Measurements from ENCODE around the gene OLFM2.
"Not testable (repeated sequence)": the region's sequence is repeated elsewhere in the genome, so short reads cannot be mapped to it uniquely, and the experiment has no call there.

The OLFM2 gene

DNA sequence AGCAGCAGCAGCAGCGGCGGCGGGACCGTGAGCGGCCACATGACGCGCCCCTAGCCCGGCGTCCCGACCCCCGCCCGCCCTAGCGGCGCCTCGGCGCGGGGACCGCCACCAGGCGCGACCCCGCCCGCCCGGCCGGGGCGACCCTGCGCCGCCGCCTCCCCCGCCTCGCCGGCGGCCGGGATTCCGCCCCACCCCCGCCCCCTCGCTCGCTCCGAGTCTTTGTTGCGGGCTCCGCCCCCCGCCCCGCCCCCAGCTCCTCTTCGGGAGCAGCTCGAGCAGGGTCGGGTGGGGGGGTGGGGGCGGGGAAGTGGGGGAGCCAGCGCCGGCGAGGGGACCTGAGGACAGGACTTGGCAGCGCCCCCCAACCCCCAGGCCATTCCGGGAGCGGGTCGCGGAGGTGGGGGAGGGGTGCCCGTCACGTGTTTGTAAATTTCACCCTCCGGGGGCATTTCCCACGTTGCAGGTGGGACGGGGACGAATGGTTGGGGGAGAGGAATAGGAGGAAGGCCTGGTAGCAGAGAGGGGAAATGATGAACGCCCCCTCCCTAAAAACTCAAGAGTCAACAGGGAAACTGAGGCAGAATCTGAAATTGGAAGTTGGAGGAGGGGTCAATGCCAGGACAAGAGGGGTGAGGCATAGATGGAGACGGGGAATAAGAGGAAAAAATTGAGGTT is at the start of gene OLFM2:
Gene OLFM2 (minus strand): TSS at position 190 of the 675 bp plus-strand sequence. CDS start 149 bp downstream, at position 41.
- peak within 1 kb of the TSS; percentile 57 for H3K4me3 ChIP-seq (ENCODE audit: low read depth, low read length)
- no peak for DNase-seq (ENCODE audit: low read depth)

DNA sequence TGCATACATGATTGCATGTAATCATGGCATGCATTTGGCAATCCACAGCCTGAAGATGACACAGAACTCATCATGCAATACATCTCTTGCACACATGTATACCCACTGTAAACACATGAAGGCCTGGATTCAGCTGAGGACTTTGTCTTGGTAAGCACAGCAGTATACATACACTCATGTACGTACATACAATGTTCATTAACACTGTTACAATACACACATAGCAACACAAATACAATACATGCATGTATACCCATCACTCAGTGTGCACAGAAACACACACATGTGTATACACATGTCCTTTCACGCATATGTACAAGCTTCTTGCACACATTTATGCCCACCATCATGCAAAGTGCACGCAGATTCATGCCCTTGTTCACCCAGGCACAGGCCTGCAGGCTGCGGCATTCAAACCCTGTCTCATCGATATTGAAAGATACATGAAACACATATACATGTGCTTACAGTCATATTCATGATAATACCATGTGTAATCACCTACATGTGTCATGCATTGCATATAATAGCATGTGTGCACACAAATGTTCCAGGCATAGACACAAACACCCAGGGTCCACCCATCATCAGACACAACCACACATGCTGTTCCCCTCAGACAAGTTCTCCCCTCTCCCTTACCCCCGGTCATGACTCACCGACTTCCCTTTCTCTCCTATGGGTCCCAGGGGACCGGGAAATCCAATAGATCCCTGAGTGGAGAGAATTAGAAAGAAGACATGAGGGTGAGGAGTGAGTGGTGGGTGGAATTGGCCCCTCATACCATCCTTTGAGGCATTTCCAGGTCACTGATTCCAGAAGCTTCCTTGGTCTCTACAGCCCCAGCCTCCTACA is 45.3 kb upstream of the OLFM2 start:
- no peak overlapping the region for H3K4me3 ChIP-seq (ENCODE audit: low read depth, low read length)
- DNase-seq (ENCODE audit: low read depth), result peak; percentile 31

DNA sequence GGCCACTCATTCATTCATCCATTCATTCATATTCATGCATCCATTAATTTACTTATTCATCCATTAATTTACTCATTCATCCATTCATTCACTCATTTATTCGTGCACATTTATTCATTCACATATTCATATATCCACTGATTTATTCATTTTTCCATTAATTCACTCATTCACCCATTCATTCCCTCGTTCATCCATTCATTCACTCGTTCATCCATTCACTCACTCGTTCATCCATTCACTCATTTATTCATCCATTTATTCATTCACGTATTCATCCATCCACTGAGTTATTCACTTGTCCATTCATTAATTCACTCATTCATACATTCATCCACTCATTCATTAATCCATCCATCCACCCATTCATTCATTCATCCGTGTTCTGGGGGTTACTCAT is 35.8 kb upstream of the OLFM2 start:
- no peak overlapping the region for H3K4me3 ChIP-seq (ENCODE audit: low read depth, low read length)

DNA sequence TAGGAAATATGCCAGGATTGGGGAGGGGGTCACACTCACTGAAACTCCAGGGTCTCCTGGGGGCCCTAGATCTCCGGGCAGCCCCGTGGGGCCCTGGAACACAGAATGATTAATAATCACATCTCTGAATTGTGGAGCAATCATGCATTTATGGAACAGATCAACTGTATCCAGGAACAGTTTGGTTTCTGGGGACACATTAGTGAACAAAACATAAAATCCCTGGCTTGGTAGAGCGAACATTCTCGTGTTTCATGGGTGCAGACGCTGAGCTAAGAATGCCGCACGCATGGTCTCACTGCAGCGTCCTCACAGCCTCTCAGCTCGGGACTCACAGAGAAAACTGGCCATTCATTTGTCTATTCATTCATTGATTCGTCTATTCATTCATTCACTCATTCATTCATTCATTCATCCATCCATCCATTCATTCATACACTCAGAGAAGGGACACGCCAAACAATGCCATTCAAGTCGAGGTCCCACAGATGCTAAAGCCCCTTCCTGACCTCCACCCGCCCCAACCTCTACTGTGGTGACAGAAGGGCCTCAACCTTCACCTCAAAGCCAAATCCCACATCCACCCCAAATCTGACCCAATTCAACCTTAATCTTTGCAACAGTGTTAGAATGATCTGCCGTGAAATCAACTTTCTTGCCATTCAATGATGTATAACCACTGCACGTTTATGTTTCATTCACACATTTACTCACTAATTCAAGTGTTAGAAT is 35.0 kb upstream of the OLFM2 start:
- no peak for DNase-seq (ENCODE audit: low read depth)

More for the DNA sequence above, 35.8 kb upstream of the OLFM2 start:
- no peak for DNase-seq (ENCODE audit: low read depth)

DNA sequence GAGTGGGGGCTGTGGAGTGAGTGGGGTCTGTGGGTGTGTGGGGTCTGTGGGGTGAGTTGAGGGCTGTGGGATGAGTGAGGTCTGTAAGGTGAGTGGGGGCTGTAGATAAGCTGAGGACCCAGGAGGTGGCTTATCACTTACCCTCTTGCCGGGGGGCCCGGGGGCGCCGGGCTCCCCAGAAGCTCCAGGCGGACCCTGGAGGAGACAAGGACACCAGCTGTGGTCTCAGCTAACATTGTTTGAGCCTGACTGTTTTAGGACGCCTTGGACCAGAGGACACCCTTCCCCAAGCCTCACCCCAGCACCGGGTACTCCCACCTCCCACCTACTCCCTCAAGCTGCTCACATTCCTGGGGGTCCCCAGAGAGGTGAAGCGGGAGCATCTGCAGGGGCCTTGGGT is 34.2 kb upstream of the OLFM2 start:
- DNase-seq (ENCODE audit: low read depth), result no peak

More for the DNA sequence above, 35.0 kb upstream of the OLFM2 start:
- no peak overlapping the region for H3K4me3 ChIP-seq (ENCODE audit: low read depth, low read length)

DNA sequence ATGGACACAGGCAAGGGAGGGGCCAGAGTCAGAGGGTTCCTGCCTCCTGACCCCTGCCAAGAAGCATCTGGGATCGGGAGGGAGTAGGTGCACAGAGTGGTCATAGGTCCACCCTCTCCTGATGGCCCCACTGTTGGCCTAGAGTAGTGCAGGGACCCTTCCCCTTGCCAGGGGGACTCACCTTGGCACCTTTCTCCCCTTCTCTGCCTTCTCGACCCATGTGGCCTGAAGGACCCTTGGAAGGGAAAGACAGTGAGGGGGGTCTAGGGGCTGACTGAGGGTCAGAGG is 33.3 kb upstream of the OLFM2 start:
- DNase-seq (ENCODE audit: low read depth), result no peak
- H3K4me3 ChIP-seq (ENCODE audit: low read depth, low read length), result no peak overlapping the region

More for the DNA sequence above, 34.2 kb upstream of the OLFM2 start:
- no peak overlapping the region for H3K4me3 ChIP-seq (ENCODE audit: low read depth, low read length)

DNA sequence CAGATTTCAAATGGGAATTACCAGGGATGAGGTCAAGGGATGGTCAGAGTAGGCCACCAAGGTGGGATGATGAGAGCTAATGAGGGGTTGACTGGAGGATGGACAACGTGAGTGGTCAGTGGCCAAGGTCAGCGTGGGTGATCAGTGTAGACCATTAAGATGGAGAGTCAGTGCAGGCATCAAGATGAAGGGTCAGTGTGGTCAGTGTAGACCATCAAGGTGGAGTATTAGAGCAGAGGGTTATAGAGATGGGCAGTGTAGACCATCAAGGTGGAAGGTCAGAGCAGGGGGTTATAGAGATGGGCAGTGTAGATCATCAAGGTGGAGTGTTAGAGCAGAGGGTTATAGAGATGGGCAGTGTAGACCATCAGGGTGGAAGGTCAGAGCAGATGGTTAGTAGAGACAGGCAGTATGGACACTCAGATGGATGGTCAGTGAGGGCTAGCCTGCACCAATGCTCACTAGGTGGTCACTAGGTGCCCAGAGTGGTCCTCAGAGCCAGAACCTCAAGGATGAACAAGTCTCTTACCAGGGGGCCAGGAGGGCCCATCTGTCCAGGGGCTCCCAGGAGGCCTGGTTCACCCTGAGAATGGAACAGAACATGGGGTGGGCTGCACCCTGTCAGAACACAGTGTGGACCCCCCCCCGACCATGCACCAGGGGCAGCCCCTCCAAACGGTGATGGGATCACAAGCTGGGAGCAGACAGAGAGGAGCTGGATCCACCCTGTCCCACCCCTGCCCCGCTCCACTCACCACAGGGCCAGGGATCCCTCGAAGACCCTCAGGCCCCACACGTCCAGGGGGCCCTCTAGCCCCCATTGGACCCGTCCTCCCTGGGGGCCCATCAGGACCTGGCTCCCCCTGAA is 32.7 kb upstream of the OLFM2 start:
- no peak overlapping the region for H3K4me3 ChIP-seq (ENCODE audit: low read depth, low read length)
- DNase-seq (ENCODE audit: low read depth), result no peak

DNA sequence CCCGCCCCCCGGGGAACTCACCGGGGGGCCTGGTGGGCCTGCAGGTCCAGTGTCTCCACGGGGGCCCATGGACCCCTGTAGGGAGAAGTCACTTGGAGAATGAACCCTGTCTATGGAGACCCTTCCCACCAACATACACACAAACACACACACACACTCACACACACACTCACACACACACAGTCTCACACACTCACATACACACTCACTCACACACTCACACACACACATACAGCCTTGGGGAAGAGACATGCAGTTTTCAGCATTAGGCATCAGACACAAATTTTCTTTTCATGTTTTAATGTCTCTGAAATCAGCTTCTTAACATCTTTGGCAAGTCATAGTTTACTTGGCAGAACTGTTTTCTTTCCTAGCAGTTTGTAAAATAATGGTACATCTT is 31.0 kb upstream of the OLFM2 start:
- DNase-seq (ENCODE audit: low read depth), result no peak
- H3K4me3 ChIP-seq (ENCODE audit: low read depth, low read length), result no peak overlapping the region

DNA sequence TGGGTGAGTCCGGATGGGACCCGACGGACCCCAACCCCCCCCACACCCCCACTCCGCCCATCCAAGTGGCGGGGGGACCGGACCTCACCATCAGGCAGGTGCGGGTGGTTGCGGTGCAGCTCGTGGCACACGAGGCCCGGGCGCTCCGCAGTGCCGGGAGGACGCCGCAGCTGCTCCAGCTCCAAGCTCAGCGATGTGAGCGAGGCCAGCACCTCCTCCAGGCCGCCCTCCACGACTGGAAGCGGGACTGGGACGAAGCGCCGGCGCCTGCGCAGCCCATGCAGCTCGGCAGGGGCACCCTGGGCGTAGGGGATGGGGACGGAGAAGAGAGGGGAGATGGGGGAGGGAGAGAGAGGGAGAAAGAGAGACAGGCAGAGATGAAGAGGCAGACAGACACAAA is 30.1 kb upstream of the OLFM2 start:
- no peak for DNase-seq (ENCODE audit: low read depth)
- no peak overlapping the region for H3K4me3 ChIP-seq (ENCODE audit: low read depth, low read length)

DNA sequence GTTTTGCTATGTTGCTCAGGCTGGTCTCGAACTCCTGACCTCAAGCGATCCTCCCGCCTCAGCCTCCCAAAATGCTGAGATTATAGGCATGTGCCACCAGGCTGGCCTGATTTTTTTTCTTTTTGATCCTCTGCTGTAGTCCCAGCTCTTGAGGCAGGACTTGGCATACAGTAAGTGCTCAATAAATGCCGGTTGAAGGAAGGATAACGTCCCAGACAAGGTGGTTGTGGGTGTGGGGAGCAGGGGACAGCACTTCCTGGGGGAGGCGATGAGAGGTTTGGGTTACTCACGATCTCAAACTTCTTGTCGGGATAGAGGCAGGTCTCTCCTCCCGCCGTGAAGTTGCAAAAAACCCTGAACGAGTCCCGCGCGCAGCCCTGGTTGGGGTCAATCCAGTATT is 29.7 kb upstream of the OLFM2 start:
- no peak overlapping the region for H3K4me3 ChIP-seq (ENCODE audit: low read depth, low read length)
- DNase-seq (ENCODE audit: low read depth), result no peak

DNA sequence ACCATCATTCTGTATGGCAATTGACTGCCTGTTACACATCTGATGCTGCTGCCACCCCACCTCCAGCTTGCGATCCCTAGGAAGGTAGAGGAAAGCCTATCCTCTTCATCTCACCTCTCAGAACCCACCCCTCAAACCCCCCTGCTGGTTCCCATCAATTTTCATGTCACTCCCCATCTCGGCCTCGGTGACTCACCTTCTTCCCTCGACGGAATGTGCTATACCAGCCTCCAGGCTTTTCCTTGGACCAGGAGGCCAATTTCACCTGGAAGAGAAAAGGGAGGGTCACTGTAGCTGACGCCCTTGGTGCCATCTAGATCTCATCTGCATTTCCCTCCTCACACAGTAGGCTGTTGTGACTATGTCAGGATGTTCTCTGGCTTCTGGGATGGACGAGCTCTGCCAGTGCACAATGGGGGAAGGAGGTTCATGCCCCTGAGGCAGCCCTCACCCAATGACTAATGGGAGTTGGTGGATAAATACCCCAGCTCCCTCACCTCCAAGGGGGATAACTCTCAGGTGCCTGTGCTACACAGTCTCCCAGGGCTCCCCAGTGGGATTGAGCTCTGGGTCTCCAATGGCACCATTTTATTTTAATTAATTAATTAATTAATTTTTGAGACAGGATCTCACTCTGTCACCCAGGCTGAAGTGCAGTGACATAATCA is 26.4 kb upstream of the OLFM2 start:
- no peak overlapping the region for H3K4me3 ChIP-seq (ENCODE audit: low read depth, low read length)
- DNase-seq (ENCODE audit: low read depth), result no peak

DNA sequence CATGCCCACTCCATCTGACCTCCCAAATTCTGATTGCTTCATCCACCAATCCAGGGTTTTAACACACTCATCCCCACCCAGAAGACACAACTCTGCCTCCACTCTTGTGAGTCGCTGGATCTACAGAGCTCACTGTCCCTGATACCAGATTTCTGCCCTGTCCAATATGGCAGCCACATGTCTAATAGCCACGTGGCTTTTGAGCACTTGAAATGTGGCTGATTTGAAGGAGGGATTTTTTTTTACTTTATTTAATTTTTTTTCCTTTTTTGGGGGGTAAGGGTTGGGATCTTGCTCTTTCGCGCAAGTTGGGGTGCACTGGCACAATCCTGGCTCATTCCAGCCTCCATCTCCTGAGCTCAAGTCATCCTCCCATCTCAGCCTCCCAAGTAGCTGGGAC is 24.8 kb upstream of the OLFM2 start:
- H3K4me3 ChIP-seq (ENCODE audit: low read depth, low read length), result no peak overlapping the region
- no peak for DNase-seq (ENCODE audit: low read depth)

DNA sequence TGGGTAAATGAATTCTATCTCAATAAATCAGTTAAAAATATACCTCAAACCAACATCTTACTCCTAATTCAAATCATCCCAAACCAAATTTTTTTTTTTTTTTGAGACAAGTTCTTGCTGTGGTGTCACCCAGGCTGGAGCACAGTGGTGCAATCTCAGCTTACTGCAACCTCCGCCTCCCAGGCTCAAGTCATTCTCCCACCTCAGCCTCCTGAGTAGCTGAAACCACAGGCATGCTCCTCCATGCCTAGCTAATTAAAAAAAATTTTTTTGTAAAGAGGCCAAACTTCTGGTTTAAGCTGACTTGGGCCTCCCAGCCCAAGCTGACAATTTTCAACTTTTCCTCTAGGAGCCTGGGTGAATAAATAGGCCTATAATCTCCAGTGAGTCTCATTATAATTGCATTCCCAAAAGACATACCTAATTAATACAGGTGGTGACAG is 22.1 kb upstream of the OLFM2 start:
- DNase-seq (ENCODE audit: low read depth), result peak; percentile 83
- no peak overlapping the region for H3K4me3 ChIP-seq (ENCODE audit: low read depth, low read length)

DNA sequence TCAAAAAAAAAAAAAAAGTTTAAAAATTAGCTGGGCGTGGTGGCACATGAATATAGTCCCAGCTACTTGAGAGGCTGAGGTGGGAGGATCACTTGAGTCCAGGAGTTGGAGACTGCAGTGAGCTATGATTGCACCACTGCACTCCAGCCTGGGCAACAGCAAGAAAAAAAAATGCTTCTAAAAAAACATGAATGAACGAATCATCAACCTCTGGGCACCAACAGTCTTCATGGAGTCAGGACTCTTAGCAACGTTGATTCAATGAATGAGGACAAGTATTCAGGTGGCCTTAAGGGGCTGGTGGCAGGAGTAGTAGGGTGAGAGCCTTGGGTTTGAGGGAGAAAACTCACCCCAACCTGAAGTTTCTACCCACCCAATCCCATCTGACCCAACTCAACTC is 20.6 kb upstream of the OLFM2 start:
- no peak overlapping the region for H3K4me3 ChIP-seq (ENCODE audit: low read depth, low read length)
- no peak for DNase-seq (ENCODE audit: low read depth)

DNA sequence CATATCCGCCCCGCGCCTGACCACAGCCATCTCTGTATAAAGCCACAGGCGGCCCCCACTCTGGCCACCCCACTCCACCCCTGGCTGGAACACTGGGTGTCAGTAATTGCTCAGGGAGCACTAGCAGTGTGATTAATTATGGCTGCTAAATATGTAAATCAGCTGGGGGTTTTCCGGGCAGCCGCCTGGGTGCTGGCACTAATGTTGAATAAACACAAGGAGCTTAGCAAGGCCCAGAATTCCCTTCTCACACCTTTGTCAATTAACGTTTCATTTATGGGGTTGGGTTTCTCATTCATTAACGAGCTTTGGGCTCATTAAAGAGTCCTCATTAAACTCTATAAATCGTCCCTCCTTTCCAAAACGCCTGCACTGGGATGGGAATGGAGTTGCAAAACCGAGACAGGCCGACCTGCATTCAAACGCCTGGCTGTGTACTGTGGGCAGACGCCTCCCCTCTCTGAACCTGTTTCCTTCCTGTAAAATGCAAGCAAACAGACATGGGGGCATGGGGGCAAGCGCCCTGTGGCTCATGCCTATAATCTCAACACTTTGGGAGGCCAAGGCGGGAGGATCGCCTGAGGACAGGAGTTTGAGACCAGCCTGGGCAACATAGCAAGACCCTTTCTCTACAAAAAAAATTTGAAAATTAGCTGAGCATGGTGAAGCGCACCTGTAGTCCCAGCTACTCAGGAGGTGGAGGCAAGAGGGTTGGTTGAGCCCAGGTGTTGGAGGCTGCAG is 17.7 kb upstream of the OLFM2 start:
- no peak overlapping the region for H3K4me3 ChIP-seq (ENCODE audit: low read depth, low read length)
- DNase-seq (ENCODE audit: low read depth), result no peak

DNA sequence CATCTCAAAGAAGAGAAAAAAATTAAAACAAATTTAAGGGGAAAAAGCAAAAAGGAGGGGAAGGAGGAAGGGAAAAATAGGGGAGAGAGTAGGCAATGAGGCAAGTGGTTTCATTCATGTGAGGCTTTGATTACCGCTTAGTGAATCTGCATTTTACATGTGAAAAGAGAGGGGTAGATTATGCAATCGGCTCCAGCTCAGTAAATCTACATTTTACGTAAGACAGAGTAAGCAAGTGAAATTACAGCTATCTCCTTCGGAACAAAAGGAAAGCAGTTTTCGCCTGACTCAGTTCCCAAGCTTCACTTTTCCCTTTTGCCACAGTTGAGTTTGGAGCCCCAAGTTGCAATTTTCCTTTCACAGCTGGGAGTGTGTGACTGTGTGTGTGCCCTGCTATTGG is 16.0 kb upstream of the OLFM2 start:
- no peak overlapping the region for H3K4me3 ChIP-seq (ENCODE audit: low read depth, low read length)
- DNase-seq (ENCODE audit: low read depth), result no peak

DNA sequence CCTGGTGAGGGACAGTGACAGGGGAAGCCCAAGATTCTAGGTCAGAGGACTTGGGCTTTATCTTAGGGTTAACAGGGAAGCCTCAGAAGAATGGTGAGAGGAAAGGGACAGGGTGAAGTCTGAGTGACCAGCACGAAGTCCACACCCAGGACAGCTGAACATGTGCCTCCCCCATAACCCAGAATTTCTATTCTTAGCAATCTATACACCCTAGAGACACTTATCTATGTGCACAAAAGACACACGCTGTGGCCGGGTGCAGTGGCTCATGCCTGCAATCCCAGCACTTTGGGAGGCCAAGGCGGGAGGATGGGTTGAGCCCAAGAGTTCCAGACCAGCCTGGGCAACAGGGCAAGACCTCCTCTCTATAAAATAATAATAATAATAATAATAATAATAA is 11.1 kb upstream of the OLFM2 start:
- no peak for DNase-seq (ENCODE audit: low read depth)
- H3K4me3 ChIP-seq (ENCODE audit: low read depth, low read length), result no peak overlapping the region

DNA sequence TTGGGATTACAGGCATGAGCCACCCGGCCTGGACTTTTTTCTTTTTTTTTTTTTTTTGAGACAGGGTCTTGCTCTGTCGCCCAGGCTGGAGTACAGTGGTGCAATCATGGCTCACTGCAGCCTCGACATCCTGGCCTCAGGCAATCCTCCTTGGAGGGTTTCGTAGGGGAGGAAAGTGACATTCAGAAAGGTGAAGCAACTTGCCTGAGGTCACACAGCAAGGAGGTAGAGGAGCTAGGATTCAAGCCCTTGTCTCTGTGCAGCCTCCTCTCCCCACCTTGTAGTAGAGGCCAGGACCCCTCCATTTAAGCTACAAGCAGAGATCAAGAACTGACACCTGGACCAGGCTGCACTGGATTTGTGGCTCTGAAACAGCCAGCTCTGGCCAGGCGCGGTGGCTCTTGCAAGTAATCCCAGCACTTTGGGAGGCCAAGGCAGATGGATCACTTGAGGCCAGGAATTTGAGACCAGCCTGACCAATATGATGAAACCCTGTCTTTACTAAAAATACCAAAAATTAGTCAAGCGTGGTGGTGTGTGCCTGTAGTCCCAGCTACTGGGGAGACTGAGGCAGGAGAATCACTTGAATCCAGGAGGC is 10.3 kb upstream of the OLFM2 start:
- DNase-seq (ENCODE audit: low read depth); H3K4me3 ChIP-seq (ENCODE audit: low read depth, low read length): not testable (repeated sequence)

All from skeletal muscle cell (primary cell).